Hair follicular keratinocyte (primary cell): ENCODE data around the gene CTH. TPM values are rescaled to one million over a fixed set of nuclear protein-coding genes. Genes with fewer than 3 reads are reported as not detected.

ENCODE experiments used
- total RNA-seq: library from RNA; depleted of rRNA; stranded (reverse); fragments of >200 nt; gene quantifications from 2 replicates; pipeline ENCODE4 v1.2.3, GENCODE V29; 2015

The CTH gene
- 9.0 and 9.4 TPM in 2 replicates for total RNA-seq

GRCh38 chr1:70410604-70411359 lies at the start of gene CTH:
Gene CTH (plus strand): TSS chr1:70411268. CDS start chr1:70411416, 148 bp downstream.

Other genes starting within 250 kb of the CTH start
- gene LRRC40, start 205.7 kb upstream of the CTH start, total RNA-seq: 17.6 and 23.2 TPM in 2 replicates
- gene SRSF11, start 189.9 kb upstream of the CTH start, total RNA-seq: 42.9 and 59.0 TPM in 2 replicates
- 9.1 and 10.6 TPM in 2 replicates for gene ANKRD13C, start 56.5 kb upstream of the CTH start, total RNA-seq